A549 (cell line): Measurements from ENCODE around the gene WASF2. TPM values are rescaled to one million over a fixed set of nuclear protein-coding genes. Genes with fewer than 3 reads are reported as not detected.

Experiments used
- ATAC-seq, 2 experiments: fragments of 200-7000 bp in 1 of 2; fragments of >200 bp in 1 of 2; cut with Nextera tagmentation in 1 of 2; cut with Tn5 transposase in 1 of 2; 3 replicates each; pipeline versions ENCODE4 v1.8.0 to v1.9.1; 2018 to 2020; ENCODE audit warnings: mild to moderate bottlenecking in 1 of 2, moderate library complexity in 1 of 2
- CTCF ChIA-PET: fragments of 300-600 bp; sonication (Branson Sonifier 250); formaldehyde crosslinking; extraction: SDS; loops from one replicate; lab custom pipeline; 2021; ENCODE audit warnings: antibody characterized with exemption, inconsistent platforms; lab: Yijun Ruan, JAX
- POLR2A ChIA-PET: fragments of 350-600 bp; formaldehyde crosslinking; extraction: SDS; loops from one replicate; lab custom pipeline; 2021; ENCODE audit warnings: antibody characterized with exemption, inconsistent platforms; lab: Yijun Ruan, JAX
- DNase-seq, 2 experiments: peaks; one replicate each; pipeline versions ENCODE4 v3.0.0 to v3.0.0-alpha.2; 2011 to 2016; ENCODE audit warnings: low read depth in 1 of 2, low spot score in 1 of 2
- FAIRE-seq: peaks from 2 replicates; lab custom pipeline; 2011; peaks lifted over from hg19 to GRCh38; lab: Jason Lieb, UNC
- H3K27ac ChIP-seq, 2 experiments: fragments of >200 bp; sonication (Bioruptor Twin); formaldehyde crosslinking; 3 replicates each; pipeline ENCODE4 v1.5.1; 2016 to 2017
- H3K4me1 ChIP-seq: fragments of >200 bp; sonication (Bioruptor Twin); formaldehyde crosslinking; 3 replicates; pipeline ENCODE4 v1.6.1; 2016
- H3K4me2 ChIP-seq: fragments of >200 bp; sonication (Bioruptor Twin); formaldehyde crosslinking; 3 replicates; pipeline ENCODE4 v1.6.1; 2016
- H3K4me3 ChIP-seq: fragments of >200 bp; sonication (Bioruptor Twin); formaldehyde crosslinking; 3 replicates; pipeline ENCODE4 v1.5.1; 2016
- H3K9me3 ChIP-seq: fragments of >200 bp; sonication (Bioruptor Twin); formaldehyde crosslinking; 3 replicates; pipeline ENCODE4 v1.6.1; 2016
- BHLHE40 ChIP-seq: IDR thresholded peaks from 2 replicates; pipeline ENCODE4 v1.6.1; 2012; ENCODE audit warnings: low read depth, low read length, inconsistent platforms
- CBX2 ChIP-seq: fragments of 200-600 bp; sonication (generic); IDR thresholded peaks from 2 replicates; pipeline ENCODE4 v1.6.1; 2016; ENCODE audit warnings: low read depth, mild to moderate bottlenecking, borderline replicate concordance
- CHD2 ChIP-seq: fragments of 150-350 bp; IDR thresholded peaks from 2 replicates; pipeline ENCODE4 v1.6.1; 2014; ENCODE audit warnings: low read length; ENCODE audit not compliant: partially characterized antibody
- CHD4 ChIP-seq: fragments of 200-600 bp; sonication (generic); IDR thresholded peaks from 2 replicates; pipeline ENCODE4 v1.6.1; 2016; ENCODE audit warnings: antibody characterized with exemption, mild to moderate bottlenecking, borderline replicate concordance
- EHMT2 ChIP-seq: fragments of 200-600 bp; sonication (generic); IDR thresholded peaks from 2 replicates; pipeline ENCODE4 v1.6.1; 2016; ENCODE audit warnings: antibody characterized with exemption, low read depth, mild to moderate bottlenecking, moderate library complexity
- EP300 ChIP-seq, 2 experiments: fragments of >200 bp; sonication (Bioruptor Twin); formaldehyde crosslinking; IDR thresholded peaks; 2 replicates in 1 of 2; 3 replicates in 1 of 2; pipeline ENCODE4 v1.6.1; 2016 to 2017
- FOSB ChIP-seq: fragments of 250-450 bp; sonication (Bioruptor Pico); IDR thresholded peaks from 2 replicates; pipeline ENCODE4 v1.5.0; 2020; ENCODE audit warnings: mild to moderate bottlenecking, moderate library complexity
- GATA3 ChIP-seq: IDR thresholded peaks from 2 replicates; pipeline ENCODE4 v1.6.1; 2012; ENCODE audit warnings: borderline replicate concordance
- HOXA7 ChIP-seq: fragments of 250-450 bp; sonication (Bioruptor Pico); IDR thresholded peaks from 2 replicates; pipeline ENCODE4 v1.5.0; 2020; ENCODE audit warnings: mild to moderate bottlenecking, moderate library complexity
- JUN ChIP-seq, 2 experiments: fragments of >200 bp; sonication (Bioruptor Twin); formaldehyde crosslinking; IDR thresholded peaks; 2 replicates in 1 of 2; 3 replicates in 1 of 2; pipeline ENCODE4 v1.6.1; 2016 to 2017
- JUNB ChIP-seq: fragments of >200 bp; sonication (Bioruptor Twin); formaldehyde crosslinking; IDR thresholded peaks from 2 replicates; pipeline ENCODE4 v1.6.1; 2016
- KDM5A ChIP-seq: fragments of 200-600 bp; sonication (generic); IDR thresholded peaks from 2 replicates; pipeline ENCODE4 v1.6.1; 2016; ENCODE audit warnings: antibody characterized with exemption, mild to moderate bottlenecking
- NFE2L2 ChIP-seq: fragments of 150-350 bp; conservative IDR thresholded peaks from 2 replicates; pipeline ENCODE4 v1.6.1; 2014; ENCODE audit warnings: low read length
- NPAS2 ChIP-seq: fragments of 250-450 bp; sonication (Bioruptor Pico); IDR thresholded peaks from 2 replicates; pipeline ENCODE4 v1.8.0; 2022; ENCODE audit warnings: mild to moderate bottlenecking, moderate library complexity, borderline replicate concordance
- PHF8 ChIP-seq: fragments of 200-600 bp; sonication (generic); IDR thresholded peaks from 2 replicates; pipeline ENCODE4 v1.6.1; 2016; ENCODE audit warnings: low read depth, mild to moderate bottlenecking, antibody characterized with exemption, moderate library complexity, borderline replicate concordance
- POLR2A ChIP-seq: IDR thresholded peaks from 2 replicates; pipeline ENCODE4 v1.6.1; 2012; ENCODE audit warnings: mild to moderate bottlenecking, low read length
- POLR2AphosphoS2 ChIP-seq: conservative IDR thresholded peaks from 2 replicates; pipeline ENCODE4 v1.6.1; 2012; ENCODE audit warnings: low read length, improper control_type of control experiment, inconsistent platforms
- RARB ChIP-seq: fragments of 250-450 bp; sonication (Bioruptor Pico); IDR thresholded peaks from 2 replicates; pipeline ENCODE4 v1.8.0; 2021; ENCODE audit warnings: mild to moderate bottlenecking, moderate library complexity
- RFX5 ChIP-seq: fragments of 450-650 bp; IDR thresholded peaks from 2 replicates; pipeline ENCODE4 v1.7.1; 2014; ENCODE audit warnings: antibody characterized with exemption, mild to moderate bottlenecking, moderate library complexity
- RNF2 ChIP-seq: fragments of 200-600 bp; sonication (generic); IDR thresholded peaks from 2 replicates; pipeline ENCODE4 v1.6.1; 2016; ENCODE audit warnings: low read depth, mild to moderate bottlenecking, antibody characterized with exemption, moderate library complexity, borderline replicate concordance
- TFCP2L1 ChIP-seq: fragments of 250-450 bp; sonication (Bioruptor Pico); IDR thresholded peaks from 2 replicates; pipeline ENCODE4 v1.5.0; 2021; ENCODE audit warnings: mild to moderate bottlenecking
- TP53 ChIP-seq: fragments of 250-450 bp; sonication (Bioruptor Pico); IDR thresholded peaks from 2 replicates; pipeline ENCODE4 v1.5.0; 2021; ENCODE audit warnings: mild to moderate bottlenecking, moderate library complexity
- ZFP36 ChIP-seq: fragments of 450-650 bp; IDR thresholded peaks from 2 replicates; pipeline ENCODE4 v1.6.1; 2014; ENCODE audit warnings: borderline replicate concordance; ENCODE audit not compliant: partially characterized antibody
- WGBS: methylation state at CpG from one replicate; pipeline ENCODE4 v1.1.6; 2017; ENCODE audit errors: missing lambda C conversion rate; 5-methylcytosine and 5-hydroxymethylcytosine counted together
- polyA plus RNA-seq, 4 experiments: library from polyadenylated mRNA; depleted of rRNA in 3 of 4; stranded (reverse); fragments of >200 nt; fragmentation: RNase III in 1 of 4; extraction: RNeasy Plus Mini Kit Qiagen cat#74134 plus additional on column Dnase treatment in 1 of 4; gene quantifications; 2 replicates in 3 of 4; 3 replicates in 1 of 4; pipeline ENCODE4 v1.2.3, GENCODE V29; 2011 to 2017
- TF ChIP-seq, protein P1 (sequence below): fragments of >200 bp; sonication (Bioruptor Twin); formaldehyde crosslinking; IDR thresholded peaks from 3 replicates; pipeline ENCODE4 v1.6.1; 2016
- TF ChIP-seq, protein P2 (sequence below): fragments of >200 bp; sonication (Bioruptor Twin); formaldehyde crosslinking; IDR thresholded peaks from 2 replicates; pipeline ENCODE4 v1.6.1; 2016
- TF ChIP-seq, protein P3 (sequence below): fragments of 150-350 bp; IDR thresholded peaks from 2 replicates; pipeline ENCODE4 v1.6.1; 2014; ENCODE audit warnings: low read depth, mild to moderate bottlenecking, low read length
- TF ChIP-seq, protein P4 (sequence below): IDR thresholded peaks from 2 replicates; pipeline ENCODE4 v1.6.1; 2012

WASF2 gene
- polyA plus RNA-seq, 2 of the 4 experiments (the other 2 are of a cell fraction), result 22.7 to 44.9 TPM

DNA sequence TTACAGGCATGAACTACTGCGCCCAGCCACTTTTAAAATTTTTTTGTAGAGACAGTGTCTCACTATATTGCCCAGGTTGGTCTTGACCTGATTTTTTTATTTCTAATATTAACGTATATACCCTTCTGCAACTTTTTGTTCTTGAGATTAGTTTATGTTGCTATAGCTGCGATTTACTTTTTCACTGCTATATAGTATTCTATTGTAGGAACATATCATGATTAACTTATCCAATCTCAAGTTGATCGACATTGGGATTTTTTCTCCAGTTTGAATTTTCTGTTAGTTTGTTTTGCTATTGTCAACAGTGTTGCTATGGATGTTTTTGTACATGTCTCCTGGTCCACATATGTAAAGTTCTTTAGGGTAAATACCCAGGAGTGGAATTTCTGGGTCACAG, 35.4 kb downstream of the WASF2 start:
- CTCF ChIA-PET, result interaction anchor here (0.8 to 1.1 kb wide), 2 partner anchors 10 to 39 kb away, joined by 3 read pairs; no protein-coding TSS in a partner anchor
- ATAC-seq, result no peak
- Histone ChIP-seq H3K9me3 (no peaks in the 10 kb centered on the region), H3K4me2 (no peak overlapping the region), H3K27ac (no peak overlapping the region), H3K4me3 (no peak overlapping the region), H3K4me1 (peaks cover 10% of the 10 kb centered on the region)
- no peak for FAIRE-seq
- DNase-seq, result no peak
- 93% methylated on average over 4 of the region's 4 CpGs for WGBS
- POLR2A ChIA-PET, result no interaction called here
- TF ChIP-seq POLR2AphosphoS2 (no peak), JUN (IDR thresholded peaks at IDR 0.05) (no peak), RFX5 (no peak), JUNB (no peak), FOSB (no peak), CHD2 (no peak), RNF2 (no peak)
- TF ChIP-seq, protein P1, sequence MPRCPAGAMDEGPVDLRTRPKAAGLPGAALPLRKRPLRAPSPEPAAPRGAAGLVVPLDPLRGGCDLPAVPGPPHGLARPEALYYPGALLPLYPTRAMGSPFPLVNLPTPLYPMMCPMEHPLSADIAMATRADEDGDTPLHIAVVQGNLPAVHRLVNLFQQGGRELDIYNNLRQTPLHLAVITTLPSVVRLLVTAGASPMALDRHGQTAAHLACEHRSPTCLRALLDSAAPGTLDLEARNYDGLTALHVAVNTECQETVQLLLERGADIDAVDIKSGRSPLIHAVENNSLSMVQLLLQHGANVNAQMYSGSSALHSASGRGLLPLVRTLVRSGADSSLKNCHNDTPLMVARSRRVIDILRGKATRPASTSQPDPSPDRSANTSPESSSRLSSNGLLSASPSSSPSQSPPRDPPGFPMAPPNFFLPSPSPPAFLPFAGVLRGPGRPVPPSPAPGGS, result no peak
- TF ChIP-seq, protein P2, sequence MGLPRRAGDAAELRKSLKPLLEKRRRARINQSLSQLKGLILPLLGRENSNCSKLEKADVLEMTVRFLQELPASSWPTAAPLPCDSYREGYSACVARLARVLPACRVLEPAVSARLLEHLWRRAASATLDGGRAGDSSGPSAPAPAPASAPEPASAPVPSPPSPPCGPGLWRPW, result no peak
- TF ChIP-seq, protein P3, sequence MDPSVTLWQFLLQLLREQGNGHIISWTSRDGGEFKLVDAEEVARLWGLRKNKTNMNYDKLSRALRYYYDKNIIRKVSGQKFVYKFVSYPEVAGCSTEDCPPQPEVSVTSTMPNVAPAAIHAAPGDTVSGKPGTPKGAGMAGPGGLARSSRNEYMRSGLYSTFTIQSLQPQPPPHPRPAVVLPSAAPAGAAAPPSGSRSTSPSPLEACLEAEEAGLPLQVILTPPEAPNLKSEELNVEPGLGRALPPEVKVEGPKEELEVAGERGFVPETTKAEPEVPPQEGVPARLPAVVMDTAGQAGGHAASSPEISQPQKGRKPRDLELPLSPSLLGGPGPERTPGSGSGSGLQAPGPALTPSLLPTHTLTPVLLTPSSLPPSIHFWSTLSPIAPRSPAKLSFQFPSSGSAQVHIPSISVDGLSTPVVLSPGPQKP, result no peak

DNA sequence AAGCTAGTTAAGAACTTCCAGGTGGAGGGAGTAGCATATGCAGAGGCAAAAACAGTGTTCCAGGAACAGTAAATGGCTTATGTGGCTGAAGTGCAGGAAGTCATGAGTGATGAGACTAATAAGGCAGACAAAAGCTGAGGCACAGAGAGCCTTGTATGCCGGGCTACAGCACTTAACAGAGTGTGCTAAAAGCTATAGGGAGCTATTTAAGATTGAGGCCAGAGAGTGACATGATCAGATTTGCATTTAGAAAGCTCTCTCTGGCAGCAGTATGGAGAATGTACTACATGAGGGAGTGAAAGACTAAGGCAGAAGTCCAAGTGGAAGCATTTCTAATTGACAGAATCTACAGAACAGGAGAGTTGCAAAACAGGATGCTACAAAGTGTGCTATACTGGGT, 38.6 kb downstream of the WASF2 start:
- DNase-seq (no peak), ATAC-seq (no peak)
- 86% methylated on average over 1 of the region's 1 CpG for WGBS
- H3K4me2 ChIP-seq, result no peak overlapping the region
- H3K4me3 ChIP-seq, result no peak overlapping the region
- POLR2A ChIA-PET, result no interaction called here
- H3K27ac ChIP-seq, result no peak overlapping the region
- H3K4me1 ChIP-seq, result peaks cover 10% of the 10 kb centered on the region
- TF ChIP-seq TFCP2L1, result no peak
- TF ChIP-seq BHLHE40, result no peak
- TF ChIP-seq NFE2L2, result no peak
- no peak for TF ChIP-seq PHF8
- TF ChIP-seq EP300 (IDR thresholded peaks at IDR 0.05), result no peak
- TF ChIP-seq JUNB, result no peak
- no peak for TF ChIP-seq POLR2A
- no peak for TF ChIP-seq POLR2AphosphoS2
- no peak for TF ChIP-seq CBX2
- TF ChIP-seq, all 56 proteins: peak for 0
- no peak for FAIRE-seq
- no peaks in the 10 kb centered on the region for H3K9me3 ChIP-seq
- CTCF ChIA-PET, result no interaction called here

DNA sequence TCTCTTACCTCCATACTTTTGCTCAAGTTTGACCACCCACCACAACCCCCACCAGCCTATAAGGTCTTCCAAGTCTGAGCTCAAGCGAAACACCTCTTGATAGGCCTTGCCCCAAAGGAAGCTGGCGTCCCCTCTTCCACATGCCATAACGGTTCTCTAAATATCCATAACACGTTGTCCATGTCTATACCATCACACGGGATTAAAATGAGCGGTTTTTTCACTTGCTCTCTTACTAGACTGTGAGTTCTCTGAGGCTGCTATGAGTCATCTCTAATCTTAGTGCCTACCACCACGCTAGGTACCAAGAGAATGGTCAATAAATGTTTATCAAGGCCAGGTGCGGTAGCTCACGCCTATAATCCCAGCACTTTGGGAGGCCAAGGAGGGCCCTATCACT, 41.0 kb downstream of the WASF2 start:
- ChIA-PET CTCF (interaction anchor here (1.2 kb wide), 1 partner anchor 108 kb away, joined by 4 read pairs; no protein-coding TSS in a partner anchor), POLR2A (no interaction called here)
- FAIRE-seq (no peak), DNase-seq (no peak), ATAC-seq (no peak)
- Histone ChIP-seq H3K27ac (no peak overlapping the region), H3K4me3 (no peak overlapping the region), H3K9me3 (no peaks in the 10 kb centered on the region), H3K4me2 (no peak overlapping the region), H3K4me1 (no peaks in the 10 kb centered on the region)
- no peak for TF ChIP-seq GATA3
- no peak for TF ChIP-seq RARB (CRISPR knock-in tag)
- no peak for TF ChIP-seq EHMT2
- TF ChIP-seq, protein P4, sequence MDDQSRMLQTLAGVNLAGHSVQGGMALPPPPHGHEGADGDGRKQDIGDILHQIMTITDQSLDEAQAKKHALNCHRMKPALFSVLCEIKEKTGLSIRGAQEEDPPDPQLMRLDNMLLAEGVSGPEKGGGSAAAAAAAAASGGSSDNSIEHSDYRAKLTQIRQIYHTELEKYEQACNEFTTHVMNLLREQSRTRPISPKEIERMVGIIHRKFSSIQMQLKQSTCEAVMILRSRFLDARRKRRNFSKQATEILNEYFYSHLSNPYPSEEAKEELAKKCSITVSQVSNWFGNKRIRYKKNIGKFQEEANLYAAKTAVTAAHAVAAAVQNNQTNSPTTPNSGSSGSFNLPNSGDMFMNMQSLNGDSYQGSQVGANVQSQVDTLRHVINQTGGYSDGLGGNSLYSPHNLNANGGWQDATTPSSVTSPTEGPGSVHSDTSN, result no peak
- TF ChIP-seq POLR2A, result no peak
- no peak for TF ChIP-seq JUNB
- no peak for TF ChIP-seq TP53 (CRISPR knock-in tag)
- no peak for TF ChIP-seq HOXA7 (CRISPR knock-in tag)
- TF ChIP-seq KDM5A, result no peak
- no peak for TF ChIP-seq CHD4
- no peak for TF ChIP-seq ZFP36
- no peak for TF ChIP-seq TFCP2L1
- no peak for TF ChIP-seq NPAS2 (CRISPR knock-in tag)
- 88% methylated on average over 9 of the region's 9 CpGs for WGBS
